GM23338 (cell line): ENCODE measurements around the gene GPC6. TPM values are rescaled to one million over a fixed set of nuclear protein-coding genes. Genes with fewer than 3 reads are reported as not detected.

ENCODE experiments used
- ATAC-seq: fragments of 200-7000 bp; cut with Tn5 transposase; 3 replicates; pipeline ENCODE4 v1.9.1; 2020
- DNase-seq: peaks from one replicate; pipeline ENCODE4 v3.0.0-alpha.2; 2015; ENCODE audit warnings: low spot score
- H2AFZ ChIP-seq: fragments of 200-600 bp; sonication (generic); 2 replicates; pipeline ENCODE4 v1.8.0; 2016; ENCODE audit warnings: antibody characterized with exemption, mild to moderate bottlenecking, moderate library complexity
- H3F3A ChIP-seq: fragments of 200-600 bp; sonication (generic); replicated peaks from 2 replicates; pipeline ENCODE4 v1.8.0; 2017; ENCODE audit warnings: antibody characterized with exemption, mixed run types, low read depth
- H3K27ac ChIP-seq: fragments of 200-600 bp; sonication (generic); 2 replicates; pipeline ENCODE4 v1.6.1; 2016; ENCODE audit warnings: low read depth
- H3K27me3 ChIP-seq: fragments of 200-600 bp; sonication (generic); 2 replicates; pipeline ENCODE4 v1.8.0; 2016; ENCODE audit warnings: mild to moderate bottlenecking, mixed run types, moderate library complexity; ENCODE audit not compliant: insufficient read depth
- H3K36me3 ChIP-seq: fragments of 200-600 bp; sonication (generic); 2 replicates; pipeline ENCODE4 v1.8.0; 2016; ENCODE audit warnings: mild to moderate bottlenecking; ENCODE audit not compliant: insufficient read depth
- H3K4me1 ChIP-seq: fragments of 200-600 bp; sonication (generic); 2 replicates; pipeline ENCODE4 v1.8.0; 2016; ENCODE audit warnings: mild to moderate bottlenecking, moderate library complexity; ENCODE audit not compliant: insufficient read depth
- H3K4me2 ChIP-seq: fragments of 200-600 bp; sonication (generic); 2 replicates; pipeline ENCODE4 v1.7.1; 2017; ENCODE audit warnings: mixed run types
- H3K4me3 ChIP-seq: fragments of 200-600 bp; sonication (generic); 2 replicates; pipeline ENCODE4 v1.6.1; 2016; ENCODE audit warnings: mixed run types
- H3K79me2 ChIP-seq: fragments of 200-600 bp; sonication (generic); replicated peaks from 2 replicates; pipeline ENCODE4 v1.8.0; 2017; ENCODE audit warnings: mild to moderate bottlenecking; ENCODE audit not compliant: insufficient read depth
- H3K9me2 ChIP-seq: fragments of 200-600 bp; sonication (generic); 2 replicates; pipeline ENCODE4 v1.8.0; 2017; ENCODE audit not compliant: insufficient read depth
- H4K20me1 ChIP-seq: fragments of 200-600 bp; sonication (generic); replicated peaks from 2 replicates; pipeline ENCODE4 v1.8.0; 2017; ENCODE audit warnings: mild to moderate bottlenecking; ENCODE audit not compliant: insufficient read depth
- H3K27ac Mint-ChIP-seq: 2 replicates; pipeline ENCODE4 v1.8.0; 2020; ENCODE audit warnings: inconsistent platforms, mild to moderate bottlenecking, moderate library complexity, mixed read lengths
- H3K27me3 Mint-ChIP-seq: 3 replicates; pipeline ENCODE4 v1.8.0; 2022; ENCODE audit warnings: low read depth, mild to moderate bottlenecking, moderate library complexity, mixed read lengths, inconsistent platforms; ENCODE audit not compliant: insufficient read depth, poor library complexity
- H3K36me3 Mint-ChIP-seq: 3 replicates; pipeline ENCODE4 v1.8.0; 2021; ENCODE audit warnings: low read depth, mild to moderate bottlenecking, inconsistent platforms, moderate library complexity, mixed read lengths
- H3K4me1 Mint-ChIP-seq: 3 replicates; pipeline ENCODE4 v1.8.0; 2020; ENCODE audit warnings: mild to moderate bottlenecking, inconsistent platforms, mixed read lengths
- H3K4me3 Mint-ChIP-seq: 3 replicates; pipeline ENCODE4 v1.8.0; 2021; ENCODE audit warnings: moderate library complexity, mild to moderate bottlenecking, inconsistent platforms, mixed read lengths
- H3K9me3 Mint-ChIP-seq: 3 replicates; pipeline ENCODE4 v1.8.0; 2020; ENCODE audit warnings: moderate library complexity, mild to moderate bottlenecking, inconsistent platforms, mixed read lengths
- CREB1 ChIP-seq: fragments of 250-450 bp; sonication (Bioruptor Pico); IDR thresholded peaks from 2 replicates; pipeline ENCODE4 v1.5.0; 2020; ENCODE audit warnings: low read depth, mild to moderate bottlenecking, moderate library complexity
- CTCF ChIP-seq, 2 experiments: fragments of 200-600 bp in 1 of 2; sonication (generic) in 1 of 2; conservative IDR thresholded peaks; 2 replicates each; pipeline versions ENCODE4 v1.5.1 to v1.6.1; 2016 to 2017; ENCODE audit warnings: antibody characterized with exemption in 2 of 2, low read depth in 2 of 2, mild to moderate bottlenecking in 2 of 2, moderate library complexity in 1 of 2
- ETS1 ChIP-seq: IDR thresholded peaks from 2 replicates; pipeline ENCODE4 v1.6.1; 2016; ENCODE audit warnings: antibody characterized with exemption
- EZH2 ChIP-seq: fragments of 200-600 bp; sonication (generic); IDR thresholded peaks from one replicate; pipeline ENCODE4 v1.8.0; 2017; ENCODE audit warnings: antibody characterized with exemption, mild to moderate bottlenecking, low read depth; ENCODE audit not compliant: unreplicated experiment
- EZH2phosphoT487 ChIP-seq: fragments of 200-600 bp; sonication (generic); IDR thresholded peaks from one replicate; pipeline ENCODE4 v1.8.1; 2018; ENCODE audit warnings: antibody characterized with exemption; ENCODE audit not compliant: unreplicated experiment
- JUNB ChIP-seq: IDR thresholded peaks from one replicate; pipeline ENCODE4 v1.6.1; 2016; ENCODE audit warnings: antibody characterized with exemption; ENCODE audit not compliant: unreplicated experiment
- NANOG ChIP-seq: IDR thresholded peaks from 2 replicates; pipeline ENCODE4 v1.6.1; 2016; ENCODE audit warnings: antibody characterized with exemption, borderline replicate concordance
- POLR2AphosphoS5 ChIP-seq: IDR thresholded peaks from 2 replicates; pipeline ENCODE4 v1.6.1; 2016; ENCODE audit warnings: antibody characterized with exemption, low read depth
- REST ChIP-seq: IDR thresholded peaks from one replicate; pipeline ENCODE4 v1.6.1; 2018; ENCODE audit warnings: antibody characterized with exemption; ENCODE audit not compliant: unreplicated experiment
- STAT1 ChIP-seq: IDR thresholded peaks from one replicate; pipeline ENCODE4 v1.6.1; 2016; ENCODE audit warnings: antibody characterized with exemption; ENCODE audit not compliant: unreplicated experiment
- ZNF114 ChIP-seq: fragments of 250-450 bp; sonication (Bioruptor Pico); IDR thresholded peaks from 2 replicates; pipeline ENCODE4 v1.5.0; 2020; ENCODE audit warnings: mild to moderate bottlenecking, moderate library complexity
- ZNF331 ChIP-seq: fragments of 250-450 bp; sonication (Bioruptor Pico); IDR thresholded peaks from 2 replicates; pipeline ENCODE4 v1.5.0; 2020; ENCODE audit warnings: low read depth, mild to moderate bottlenecking, moderate library complexity
- polyA plus RNA-seq: library from polyadenylated mRNA; unstranded; fragments of >200 nt; fragmentation: Nextera tagmentation; extraction: Ambion mirVana; gene quantifications from 2 replicates; pipeline ENCODE4 v1.2.1, GENCODE V29; 2016
- total RNA-seq: library from RNA; depleted of rRNA; stranded (reverse); fragments of >200 nt; shearing (Covaris generic); gene quantifications from 2 replicates; pipeline ENCODE4 v1.2.3, GENCODE V29; 2014
- TF ChIP-seq, protein P1 (sequence below): fragments of 250-450 bp; sonication (Bioruptor Pico); IDR thresholded peaks from 2 replicates; pipeline ENCODE4 v1.5.0; 2020; ENCODE audit warnings: mild to moderate bottlenecking, moderate library complexity

The GPC6 gene
- total and polyA plus RNA-seq, 2 experiments from 2014 or later: 6.4 to 28.6 TPM

- no peaks in the 10 kb centered on the region for H3K27me3 Mint-ChIP-seq
- no peak overlapping the region for H3K27ac Mint-ChIP-seq
- Histone ChIP-seq H2AFZ (no peak overlapping the region), H3K27me3 (no peaks in the 10 kb centered on the region), H3K36me3 (no peaks in the 10 kb centered on the region), H4K20me1 (no peaks in the 10 kb centered on the region), H3K4me1 (no peaks in the 10 kb centered on the region), H3K9me2 (no peaks in the 10 kb centered on the region), H3K27ac (no peak overlapping the region), H3K4me3 (no peak overlapping the region), H3K4me2 (no peak overlapping the region), H3F3A (no peaks in the 10 kb centered on the region), H3K79me2 (no peaks in the 10 kb centered on the region)
- peaks cover 2% of the 10 kb centered on the region; the same call in 1 of the 3 replicates for H3K9me3 Mint-ChIP-seq
- peaks cover 4% of the 10 kb centered on the region; the same call in 2 of the 3 replicates for H3K4me1 Mint-ChIP-seq
- DNase-seq (no peak), ATAC-seq (no peak)
- no peak overlapping the region for H3K4me3 Mint-ChIP-seq
- TF ChIP-seq CREB1 (CRISPR knock-in tag) (no peak), ETS1 (no peak), NANOG (no peak), POLR2AphosphoS5 (no peak), ZNF331 (CRISPR knock-in tag) (no peak), STAT1 (no peak), EZH2phosphoT487 (no peak), JUNB (no peak), ZNF114 (CRISPR knock-in tag) (no peak), CTCF (conservative IDR thresholded peaks at IDR 0.05; ENCODE audit: low read depth in 2 of 2) (no peak), REST (no peak), EZH2 (no peak)
- TF ChIP-seq, protein P1, sequence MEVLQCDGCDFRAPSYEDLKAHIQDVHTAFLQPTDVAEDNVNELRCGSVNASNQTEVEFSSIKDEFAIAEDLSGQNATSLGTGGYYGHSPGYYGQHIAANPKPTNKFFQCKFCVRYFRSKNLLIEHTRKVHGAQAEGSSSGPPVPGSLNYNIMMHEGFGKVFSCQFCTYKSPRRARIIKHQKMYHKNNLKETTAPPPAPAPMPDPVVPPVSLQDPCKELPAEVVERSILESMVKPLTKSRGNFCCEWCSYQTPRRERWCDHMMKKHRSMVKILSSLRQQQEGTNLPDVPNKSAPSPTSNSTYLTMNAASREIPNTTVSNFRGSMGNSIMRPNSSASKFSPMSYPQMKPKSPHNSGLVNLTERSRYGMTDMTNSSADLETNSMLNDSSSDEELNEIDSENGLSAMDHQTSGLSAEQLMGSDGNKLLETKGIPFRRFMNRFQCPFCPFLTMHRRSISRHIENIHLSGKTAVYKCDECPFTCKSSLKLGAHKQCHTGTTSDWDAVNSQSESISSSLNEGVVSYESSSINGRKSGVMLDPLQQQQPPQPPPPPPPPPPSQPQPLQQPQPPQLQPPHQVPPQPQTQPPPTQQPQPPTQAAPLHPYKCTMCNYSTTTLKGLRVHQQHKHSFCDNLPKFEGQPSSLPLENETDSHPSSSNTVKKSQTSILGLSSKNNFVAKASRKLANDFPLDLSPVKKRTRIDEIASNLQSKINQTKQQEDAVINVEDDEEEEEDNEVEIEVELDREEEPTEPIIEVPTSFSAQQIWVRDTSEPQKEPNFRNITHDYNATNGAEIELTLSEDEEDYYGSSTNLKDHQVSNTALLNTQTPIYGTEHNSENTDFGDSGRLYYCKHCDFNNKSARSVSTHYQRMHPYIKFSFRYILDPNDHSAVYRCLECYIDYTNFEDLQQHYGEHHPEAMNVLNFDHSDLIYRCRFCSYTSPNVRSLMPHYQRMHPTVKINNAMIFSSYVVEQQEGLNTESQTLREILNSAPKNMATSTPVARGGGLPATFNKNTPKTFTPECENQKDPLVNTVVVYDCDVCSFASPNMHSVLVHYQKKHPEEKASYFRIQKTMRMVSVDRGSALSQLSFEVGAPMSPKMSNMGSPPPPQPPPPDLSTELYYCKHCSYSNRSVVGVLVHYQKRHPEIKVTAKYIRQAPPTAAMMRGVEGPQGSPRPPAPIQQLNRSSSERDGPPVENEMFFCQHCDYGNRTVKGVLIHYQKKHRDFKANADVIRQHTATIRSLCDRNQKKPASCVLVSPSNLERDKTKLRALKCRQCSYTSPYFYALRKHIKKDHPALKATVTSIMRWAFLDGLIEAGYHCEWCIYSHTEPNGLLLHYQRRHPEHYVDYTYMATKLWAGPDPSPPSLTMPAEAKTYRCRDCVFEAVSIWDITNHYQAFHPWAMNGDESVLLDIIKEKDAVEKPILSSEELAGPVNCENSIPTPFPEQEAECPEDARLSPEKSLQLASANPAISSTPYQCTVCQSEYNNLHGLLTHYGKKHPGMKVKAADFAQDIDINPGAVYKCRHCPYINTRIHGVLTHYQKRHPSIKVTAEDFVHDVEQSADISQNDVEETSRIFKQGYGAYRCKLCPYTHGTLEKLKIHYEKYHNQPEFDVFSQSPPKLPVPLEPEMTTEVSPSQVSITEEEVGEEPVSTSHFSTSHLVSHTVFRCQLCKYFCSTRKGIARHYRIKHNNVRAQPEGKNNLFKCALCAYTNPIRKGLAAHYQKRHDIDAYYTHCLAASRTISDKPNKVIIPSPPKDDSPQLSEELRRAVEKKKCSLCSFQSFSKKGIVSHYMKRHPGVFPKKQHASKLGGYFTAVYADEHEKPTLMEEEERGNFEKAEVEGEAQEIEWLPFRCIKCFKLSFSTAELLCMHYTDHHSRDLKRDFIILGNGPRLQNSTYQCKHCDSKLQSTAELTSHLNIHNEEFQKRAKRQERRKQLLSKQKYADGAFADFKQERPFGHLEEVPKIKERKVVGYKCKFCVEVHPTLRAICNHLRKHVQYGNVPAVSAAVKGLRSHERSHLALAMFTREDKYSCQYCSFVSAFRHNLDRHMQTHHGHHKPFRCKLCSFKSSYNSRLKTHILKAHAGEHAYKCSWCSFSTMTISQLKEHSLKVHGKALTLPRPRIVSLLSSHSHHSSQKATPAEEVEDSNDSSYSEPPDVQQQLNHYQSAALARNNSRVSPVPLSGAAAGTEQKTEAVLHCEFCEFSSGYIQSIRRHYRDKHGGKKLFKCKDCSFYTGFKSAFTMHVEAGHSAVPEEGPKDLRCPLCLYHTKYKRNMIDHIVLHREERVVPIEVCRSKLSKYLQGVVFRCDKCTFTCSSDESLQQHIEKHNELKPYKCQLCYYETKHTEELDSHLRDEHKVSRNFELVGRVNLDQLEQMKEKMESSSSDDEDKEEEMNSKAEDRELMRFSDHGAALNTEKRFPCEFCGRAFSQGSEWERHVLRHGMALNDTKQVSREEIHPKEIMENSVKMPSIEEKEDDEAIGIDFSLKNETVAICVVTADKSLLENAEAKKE (CRISPR knock-in tag): no peak
- H3K36me3 Mint-ChIP-seq: no peaks in the 10 kb centered on the region; the same call in 2 of the 3 replicates
Observed at GRCh38 chr13:94411747-94412146, 1185.1 kb downstream of the GPC6 start.
